Measurements from ENCODE around the gene SOX1. TPM values are rescaled to one million over a fixed set of nuclear protein-coding genes. Genes with fewer than 3 reads are reported as not detected.

The SOX1 gene
- total RNA-seq, 1 donor from 2014 or later, result not detected

DNA sequence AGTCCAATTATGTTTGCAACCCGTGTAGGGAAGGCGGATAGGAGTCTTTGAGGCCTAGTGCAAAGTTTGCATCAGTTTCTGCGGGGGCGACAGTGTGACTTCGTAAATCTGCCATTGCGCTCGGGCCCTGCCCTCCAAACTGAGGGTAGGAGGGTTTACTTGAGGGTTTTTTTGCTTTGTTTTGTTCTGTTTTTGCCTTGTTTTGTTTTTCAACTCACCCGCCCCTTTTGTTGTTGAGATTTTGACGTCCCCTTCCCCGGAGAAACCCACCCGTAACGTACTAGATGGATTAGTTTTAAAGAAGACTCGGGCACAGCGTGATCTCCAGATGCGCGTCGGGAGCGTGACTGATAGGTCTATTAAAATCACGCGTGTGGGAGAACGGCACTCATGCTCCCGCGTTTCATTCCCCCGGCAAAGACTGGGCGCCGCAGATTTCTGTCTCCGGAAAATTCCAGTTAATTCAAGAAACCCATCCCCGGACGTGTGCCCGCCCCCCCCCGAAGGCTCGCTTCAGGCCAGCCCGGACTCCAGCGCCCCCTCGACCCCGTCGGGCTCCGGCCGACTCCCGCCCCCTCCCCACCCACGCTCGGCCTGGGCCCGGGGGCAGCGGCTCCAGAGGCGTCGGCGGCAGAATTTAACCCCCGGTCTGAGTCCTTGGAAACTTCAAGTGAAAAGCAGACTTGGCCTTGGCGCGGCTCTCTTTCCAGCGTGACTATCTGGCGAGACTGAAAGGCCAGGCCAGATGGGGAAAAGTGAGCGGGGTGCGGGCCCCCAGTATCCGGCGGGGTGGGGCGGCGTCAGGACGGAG is 5.0 kb downstream of the SOX1 start:
- no peak for DNase-seq (ENCODE audit: extremely low read depth, low read depth, low spot score)

DNA sequence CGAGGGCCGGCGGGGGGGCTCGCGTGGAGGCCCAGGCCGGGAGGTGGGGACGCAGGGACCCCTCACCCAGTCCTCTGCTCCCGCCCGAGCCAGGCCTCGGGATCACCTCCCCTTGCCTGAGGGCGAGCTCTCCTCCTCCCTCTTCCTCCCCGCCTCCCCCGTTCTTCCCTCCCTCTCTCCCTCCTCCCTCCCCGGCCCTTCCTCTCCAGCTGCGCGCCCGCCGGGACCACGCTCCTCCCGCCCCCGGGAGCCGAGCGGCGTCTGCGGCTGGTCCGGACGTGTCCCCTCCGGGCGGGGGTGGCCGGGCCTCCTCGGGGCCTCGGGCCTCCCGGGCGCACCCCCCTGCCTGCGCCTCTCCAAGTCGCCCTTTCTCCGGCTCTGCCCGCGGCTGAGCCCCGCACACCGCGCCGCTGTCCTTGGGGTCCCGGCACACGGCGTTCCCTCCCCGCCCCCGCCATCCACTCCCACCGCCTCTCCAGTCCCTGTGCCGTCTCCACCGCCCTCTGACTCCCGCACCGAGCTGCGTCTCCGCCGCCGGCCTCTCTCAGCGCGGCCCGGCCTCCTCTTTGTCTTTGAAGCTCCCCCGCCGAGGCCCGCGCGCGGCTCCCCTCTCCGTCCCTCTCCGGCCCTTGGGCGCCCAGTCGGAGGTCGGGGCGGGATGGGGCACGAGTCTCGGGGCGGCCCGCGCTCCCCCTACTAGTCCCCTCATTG is 5.7 kb downstream of the SOX1 start:
- no peak for DNase-seq (ENCODE audit: extremely low read depth, low read depth, low spot score)

DNA sequence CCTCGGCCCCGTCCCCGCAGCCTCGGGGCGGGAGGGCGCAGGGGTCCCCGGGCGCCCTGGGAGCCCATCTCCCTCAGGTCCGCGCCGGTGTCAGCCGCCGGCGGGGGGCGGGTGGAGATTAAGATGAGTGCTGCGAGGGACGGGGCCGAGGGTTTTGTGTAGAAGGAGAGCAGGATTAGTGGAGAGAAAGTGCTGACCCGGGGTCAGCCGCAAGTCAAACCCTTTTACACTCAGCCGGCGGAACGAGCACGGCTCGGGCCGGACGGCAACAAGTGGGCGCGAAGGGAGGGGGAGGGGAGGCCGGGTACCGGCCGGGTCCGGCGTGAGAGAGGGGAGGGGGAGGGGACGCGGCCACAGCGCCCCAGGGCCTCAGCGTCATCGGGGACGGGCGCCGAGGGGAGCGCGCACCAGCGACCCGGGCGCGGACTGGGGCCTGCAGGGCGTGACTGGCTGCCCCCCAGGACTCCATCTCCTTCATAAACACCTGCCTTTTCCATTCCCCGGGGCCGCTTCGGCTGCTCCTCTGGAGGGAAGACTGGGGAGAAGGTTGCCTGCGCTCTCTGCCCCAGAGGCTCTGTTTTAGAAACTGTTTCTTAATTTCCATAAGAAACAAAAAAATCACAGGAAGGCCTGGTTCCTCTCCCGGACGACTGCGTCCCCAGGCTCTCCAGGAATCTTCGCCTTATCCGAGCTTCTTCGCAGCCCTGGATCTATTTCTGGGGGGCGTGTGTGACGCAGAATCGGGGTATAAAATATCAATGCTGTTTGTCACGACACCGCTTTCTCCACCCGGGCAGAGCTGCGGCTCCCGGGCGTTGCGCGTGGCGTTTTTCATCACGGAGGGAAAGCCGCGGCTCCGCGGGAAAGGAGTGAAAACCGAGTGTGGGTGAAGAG is 6.5 kb downstream of the SOX1 start:
- DNase-seq (ENCODE audit: extremely low read depth, low read depth, low spot score), result no peak

DNA sequence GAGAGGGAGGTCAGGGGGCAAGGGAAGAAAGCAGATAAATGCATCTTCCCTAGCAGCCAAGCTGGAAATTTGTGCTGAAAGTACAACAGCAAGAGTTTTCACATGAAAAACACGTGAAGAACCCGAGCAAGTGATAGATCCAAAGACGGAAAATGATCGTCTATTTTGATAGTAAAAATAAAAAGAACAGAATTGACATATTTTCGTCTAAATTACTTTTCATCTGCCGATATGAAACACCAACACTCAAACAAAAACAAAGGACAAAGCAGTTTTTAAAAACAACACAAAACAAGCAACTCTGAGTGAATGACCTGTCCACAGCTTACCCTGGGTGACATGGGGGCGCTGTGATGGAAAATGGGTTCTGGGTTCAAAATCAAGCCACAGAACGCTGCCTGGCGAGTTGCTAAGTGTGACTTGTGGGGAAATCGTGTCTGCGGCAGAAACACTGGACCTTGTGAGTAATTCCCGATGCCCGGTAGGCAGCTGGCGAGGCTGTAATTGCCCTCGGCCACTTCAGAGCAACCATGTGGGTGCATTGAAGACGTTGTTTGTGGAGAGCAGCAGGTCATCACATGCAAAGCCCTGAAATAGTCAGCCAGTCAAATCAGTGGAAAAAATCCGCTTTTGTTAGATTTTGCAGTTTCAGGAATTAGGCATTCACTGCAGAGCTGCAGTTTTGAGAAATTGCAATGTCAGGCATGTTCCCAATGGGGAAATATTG is 7.4 kb downstream of the SOX1 start:
- DNase-seq (ENCODE audit: extremely low read depth, low read depth, low spot score), result no peak

DNA sequence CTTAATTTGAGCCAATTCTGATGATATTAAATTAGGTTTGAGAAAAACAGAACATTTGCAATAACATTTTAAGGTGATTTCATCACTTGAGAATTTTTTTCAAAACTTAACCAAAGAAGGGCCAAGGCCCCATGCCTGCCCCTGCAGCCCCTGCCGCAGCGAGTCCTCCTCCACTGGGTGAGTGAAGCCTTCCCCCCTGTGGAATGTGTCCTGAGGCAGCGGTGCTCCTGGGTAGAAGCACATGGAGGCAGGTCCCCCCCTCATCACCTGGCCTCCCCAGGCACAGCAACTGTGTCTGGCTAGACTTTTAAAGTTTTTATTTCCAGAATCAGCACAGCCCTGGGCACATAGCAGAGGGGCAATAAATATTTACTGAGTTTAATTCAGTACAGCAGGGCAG is 10.8 kb downstream of the SOX1 start:
- DNase-seq (ENCODE audit: extremely low read depth, low read depth, low spot score), result no peak

DNA sequence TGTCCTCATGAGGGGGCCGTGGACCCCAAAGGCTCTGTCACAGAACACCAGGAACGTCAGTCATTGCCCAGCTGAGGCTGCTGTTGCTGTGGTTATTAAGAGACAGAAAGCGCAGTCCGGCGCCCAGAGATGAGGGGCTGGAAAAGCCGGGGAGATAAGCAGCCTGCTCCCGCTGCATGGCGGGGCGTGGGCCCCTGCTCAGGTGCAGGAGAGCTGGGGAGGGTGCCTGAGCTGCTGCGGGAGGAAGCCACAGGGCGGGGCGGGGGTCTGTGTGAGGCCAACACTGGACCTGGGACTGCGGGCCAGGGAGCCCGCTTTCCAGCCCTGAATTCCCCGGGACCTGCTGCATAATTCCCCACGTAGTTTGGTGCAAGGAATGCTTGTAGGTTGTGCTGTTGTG is 11.3 kb downstream of the SOX1 start:
- no peak for DNase-seq (ENCODE audit: extremely low read depth, low read depth, low spot score)

DNA sequence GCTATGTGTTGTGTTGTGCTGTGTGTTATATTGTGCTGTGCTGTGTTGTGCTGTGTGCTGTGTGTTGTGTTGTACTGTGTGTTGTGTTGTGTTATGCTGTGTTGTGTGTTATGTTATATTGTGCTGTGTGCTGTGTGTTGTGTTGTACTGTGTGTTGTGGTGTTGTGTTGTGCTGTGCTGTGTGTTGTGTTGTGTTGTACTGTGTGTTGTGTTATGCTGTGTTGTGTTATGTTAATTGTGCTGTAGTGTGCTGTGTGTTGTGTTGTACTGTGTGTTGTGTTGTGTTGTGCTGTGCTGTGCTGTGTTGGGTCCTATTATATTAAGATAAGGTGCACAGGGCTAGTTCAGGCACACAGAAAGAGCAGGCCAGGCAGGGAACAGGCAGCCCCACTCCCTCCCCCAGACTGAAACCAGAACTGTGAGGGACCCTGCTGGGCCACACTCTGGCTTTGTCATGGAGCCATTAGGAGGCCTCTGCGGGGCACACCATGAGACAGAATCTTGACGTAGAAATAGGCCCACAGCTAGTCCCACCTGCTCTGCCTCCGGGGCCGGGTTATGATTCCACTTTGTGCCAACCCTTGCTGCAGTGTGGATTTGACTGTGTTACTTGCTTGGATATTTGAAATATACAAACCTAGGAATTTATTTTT is 12.1 kb downstream of the SOX1 start:
- DNase-seq (ENCODE audit: extremely low read depth, low read depth, low spot score), result no peak

DNA sequence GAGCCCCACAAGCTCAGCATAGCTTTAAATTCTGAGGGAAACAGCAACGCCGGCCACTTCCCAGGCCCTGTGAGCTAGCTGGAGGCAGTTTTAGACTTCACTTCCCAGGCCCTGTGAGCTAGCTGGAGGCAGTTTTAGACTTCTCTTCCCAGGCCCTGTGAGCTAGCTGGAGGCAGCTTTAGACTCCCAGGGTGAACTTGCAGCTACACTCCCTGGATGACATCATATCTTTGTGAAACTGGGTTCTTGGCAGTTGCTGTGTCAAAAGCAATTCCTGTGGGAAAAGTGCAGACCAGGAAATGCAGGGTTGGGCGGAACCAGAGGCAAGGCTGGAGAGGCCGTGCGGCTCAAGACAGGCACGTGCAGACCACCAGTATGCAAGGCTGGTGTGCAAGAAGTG is 12.7 kb downstream of the SOX1 start:
- DNase-seq (ENCODE audit: extremely low read depth, low read depth, low spot score), result no peak

DNA sequence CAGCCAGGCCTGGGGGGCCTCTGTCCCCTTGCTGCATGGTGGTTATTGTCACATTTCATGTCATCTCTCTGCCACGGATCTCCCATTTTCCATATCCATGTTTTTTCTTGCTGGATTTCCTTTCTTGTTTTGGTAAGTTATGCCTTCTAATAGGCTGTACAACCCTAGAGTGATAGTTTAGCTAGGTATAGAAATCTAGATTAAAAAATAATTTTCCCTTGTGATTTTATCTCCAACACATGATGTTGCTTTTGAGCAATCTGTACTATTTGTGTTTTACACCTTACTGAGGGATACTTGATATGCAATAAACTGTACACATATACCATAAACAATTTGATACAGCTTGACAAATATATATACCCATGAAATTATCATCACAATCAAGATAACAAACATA is 17.0 kb downstream of the SOX1 start:
- no peak for DNase-seq (ENCODE audit: extremely low read depth, low read depth, low spot score)

DNA sequence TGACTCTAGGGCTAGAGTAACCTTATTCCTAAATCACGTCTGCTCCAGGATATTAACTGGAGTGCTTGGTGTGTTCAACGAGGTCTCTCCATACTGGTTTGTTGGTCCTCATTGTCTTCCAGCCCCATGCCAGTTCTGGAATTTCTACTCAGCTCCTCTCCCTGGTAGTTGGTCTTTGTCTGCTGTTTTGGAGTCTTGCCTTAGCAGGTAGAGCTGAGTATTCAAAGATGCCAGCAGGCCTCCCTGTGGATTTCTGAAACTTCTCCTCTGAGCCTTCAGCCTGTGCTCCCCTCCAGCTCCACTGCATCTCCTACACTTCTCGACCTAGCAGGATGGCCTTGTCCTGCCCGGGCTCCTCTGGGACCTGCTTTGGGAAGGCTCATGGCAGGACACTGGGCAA is 25.5 kb downstream of the SOX1 start:
- no peak for DNase-seq (ENCODE audit: extremely low read depth, low read depth, low spot score)

DNA sequence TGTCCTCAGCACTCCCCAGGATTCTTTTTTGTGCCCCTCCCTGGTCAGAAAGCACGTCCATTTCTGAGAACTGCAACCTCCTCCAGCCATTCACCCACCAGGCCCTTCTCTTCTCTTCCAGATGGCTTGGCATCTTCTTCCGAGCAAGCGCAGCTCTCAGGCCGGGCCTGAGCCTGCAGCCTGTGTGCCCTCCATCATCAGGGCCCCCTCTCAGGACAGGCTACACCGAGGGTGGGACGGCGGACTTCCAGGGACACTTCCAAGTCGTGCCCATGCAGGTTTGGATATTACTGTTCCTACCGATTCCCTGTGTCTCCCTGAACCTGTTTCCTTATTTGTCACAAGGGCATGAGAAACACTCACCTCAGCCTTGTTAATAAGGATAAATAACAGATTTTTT is 28.4 kb downstream of the SOX1 start:
- DNase-seq (ENCODE audit: extremely low read depth, low read depth, low spot score), result no peak

DNA sequence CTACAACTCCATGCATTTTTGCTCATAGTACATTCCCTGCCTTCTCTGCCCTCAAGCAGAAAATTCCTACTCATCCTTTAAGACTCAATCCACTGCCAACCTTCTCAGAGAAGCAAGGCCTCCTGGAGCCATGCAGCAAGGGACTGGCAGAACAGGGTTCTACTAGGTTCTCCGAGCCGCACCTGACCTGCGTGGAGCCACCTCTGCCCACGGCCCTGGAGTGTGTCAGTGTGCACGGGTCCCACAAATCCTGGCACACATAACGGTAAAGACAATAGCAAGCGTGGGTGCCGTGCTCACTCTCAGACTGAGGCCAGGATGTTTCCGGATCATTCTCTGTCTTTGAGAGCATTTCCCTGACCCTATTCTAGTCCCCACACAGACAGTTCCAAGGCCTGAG is 30.0 kb downstream of the SOX1 start:
- DNase-seq (ENCODE audit: extremely low read depth, low read depth, low spot score), result no peak

DNA sequence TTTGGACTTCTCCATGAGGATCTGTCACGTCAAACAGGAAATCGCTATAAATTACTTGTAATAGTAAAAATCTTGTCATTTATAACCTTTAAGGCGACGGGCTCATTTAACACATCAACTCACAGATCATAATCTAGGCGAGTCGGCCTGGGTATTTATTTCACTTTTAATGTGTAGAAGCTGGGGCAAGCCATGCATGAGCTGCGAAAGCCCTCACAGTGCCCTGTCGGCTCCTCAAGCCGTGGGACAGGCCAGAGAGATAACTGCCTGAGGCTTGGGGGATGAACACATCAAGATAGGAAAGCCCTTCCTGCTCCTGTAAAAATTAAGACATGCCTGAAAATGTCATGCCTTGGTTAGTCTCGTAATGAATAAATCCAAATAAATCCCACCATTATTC is 30.8 kb downstream of the SOX1 start:
- DNase-seq (ENCODE audit: extremely low read depth, low read depth, low spot score), result no peak

DNA sequence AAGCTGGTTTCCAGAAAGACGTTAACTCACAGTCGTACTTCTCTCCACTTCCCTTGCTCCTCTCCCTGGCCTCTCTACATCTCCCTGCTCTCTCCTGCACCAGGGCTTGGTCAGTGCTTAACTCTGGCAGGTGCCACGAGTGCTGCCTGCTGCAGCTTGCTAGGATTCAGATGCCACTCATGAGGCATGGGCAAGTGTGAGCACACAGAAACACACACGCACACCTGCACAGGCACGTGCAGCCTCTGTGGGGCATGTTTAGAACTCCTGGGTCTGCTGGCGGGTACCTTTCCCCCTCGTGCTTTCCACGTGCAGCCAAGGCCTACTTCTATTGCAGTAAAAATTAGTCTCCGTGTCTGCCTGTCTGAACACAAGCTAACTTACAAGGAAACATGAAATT is 31.8 kb downstream of the SOX1 start:
- DNase-seq (ENCODE audit: extremely low read depth, low read depth, low spot score), result no peak

DNA sequence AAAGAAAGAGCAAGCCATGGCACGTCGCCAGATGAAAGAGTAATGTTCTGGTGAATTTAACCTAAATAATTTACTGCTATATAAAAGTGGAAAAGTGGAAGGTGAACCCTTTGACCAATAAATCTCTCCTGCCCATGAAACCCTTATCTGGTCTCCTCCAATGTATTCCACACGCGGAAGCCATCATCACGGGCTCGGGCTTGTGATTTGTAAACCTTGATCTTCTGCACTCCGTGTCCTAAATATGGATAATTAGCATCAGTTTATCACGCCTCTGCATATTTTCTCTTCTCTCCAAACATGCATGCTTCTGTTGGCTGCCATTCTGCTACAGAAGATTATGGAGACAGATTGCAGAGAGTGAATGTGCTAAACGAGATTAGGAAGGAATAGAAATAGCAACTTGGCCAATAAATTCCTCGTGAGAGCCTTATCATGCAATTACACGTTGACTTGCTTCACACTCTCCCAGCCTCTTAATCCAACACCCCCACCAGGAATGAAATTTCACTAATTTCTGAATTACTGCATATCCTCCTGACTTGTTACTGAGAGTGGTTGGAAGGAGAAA is 34.5 kb downstream of the SOX1 start:
- DNase-seq (ENCODE audit: extremely low read depth, low read depth, low spot score), result no peak

DNA sequence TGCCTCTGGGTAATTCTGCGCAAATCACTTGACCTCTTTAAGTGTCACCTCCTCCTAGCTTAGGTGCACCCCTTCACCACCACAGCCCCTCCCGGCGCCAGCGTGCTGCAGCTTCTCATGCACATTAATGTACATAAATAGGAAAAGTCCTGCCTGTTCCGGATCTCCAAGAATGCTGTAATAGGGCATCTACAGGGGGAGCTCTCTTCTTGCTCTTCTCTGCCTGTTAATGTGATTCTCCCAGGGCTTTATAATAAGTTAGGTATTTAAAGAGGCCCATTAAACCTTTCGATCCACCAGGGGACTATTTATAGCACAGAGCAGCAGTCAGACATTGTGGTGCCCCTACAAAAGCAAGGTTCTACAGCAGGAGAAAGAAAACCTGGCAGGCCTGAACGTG is 35.3 kb downstream of the SOX1 start:
- no peak for DNase-seq (ENCODE audit: extremely low read depth, low read depth, low spot score)

DNA sequence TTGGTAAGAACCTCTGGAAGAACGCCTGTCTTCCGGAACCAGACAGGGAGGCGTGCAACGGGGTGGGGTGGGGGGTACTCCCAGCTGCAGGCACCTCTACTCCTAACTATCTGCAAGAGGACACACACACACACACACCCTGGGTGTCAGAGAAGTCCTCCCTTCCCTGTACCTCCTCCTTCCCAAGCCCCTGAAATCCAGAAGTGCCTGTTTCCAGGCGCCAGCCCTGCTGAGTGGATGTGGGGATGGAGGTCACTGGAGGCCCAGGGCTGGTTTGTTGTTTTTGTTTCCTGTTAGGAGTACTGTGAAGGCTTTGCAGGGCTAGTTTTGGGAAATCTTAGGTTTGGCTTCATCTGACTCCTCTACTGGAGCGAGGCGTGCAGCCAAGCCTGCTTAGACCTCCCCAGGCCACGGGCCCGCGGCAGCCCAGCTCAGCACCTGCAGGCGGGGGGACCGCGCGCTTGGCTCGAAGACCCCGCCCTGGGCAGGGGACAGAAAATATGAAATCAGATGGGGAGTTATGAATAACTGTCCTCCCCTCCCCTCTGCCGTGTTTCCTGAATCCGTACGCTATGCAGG is 36.4 kb downstream of the SOX1 start:
- no peak for DNase-seq (ENCODE audit: extremely low read depth, low read depth, low spot score)

DNA sequence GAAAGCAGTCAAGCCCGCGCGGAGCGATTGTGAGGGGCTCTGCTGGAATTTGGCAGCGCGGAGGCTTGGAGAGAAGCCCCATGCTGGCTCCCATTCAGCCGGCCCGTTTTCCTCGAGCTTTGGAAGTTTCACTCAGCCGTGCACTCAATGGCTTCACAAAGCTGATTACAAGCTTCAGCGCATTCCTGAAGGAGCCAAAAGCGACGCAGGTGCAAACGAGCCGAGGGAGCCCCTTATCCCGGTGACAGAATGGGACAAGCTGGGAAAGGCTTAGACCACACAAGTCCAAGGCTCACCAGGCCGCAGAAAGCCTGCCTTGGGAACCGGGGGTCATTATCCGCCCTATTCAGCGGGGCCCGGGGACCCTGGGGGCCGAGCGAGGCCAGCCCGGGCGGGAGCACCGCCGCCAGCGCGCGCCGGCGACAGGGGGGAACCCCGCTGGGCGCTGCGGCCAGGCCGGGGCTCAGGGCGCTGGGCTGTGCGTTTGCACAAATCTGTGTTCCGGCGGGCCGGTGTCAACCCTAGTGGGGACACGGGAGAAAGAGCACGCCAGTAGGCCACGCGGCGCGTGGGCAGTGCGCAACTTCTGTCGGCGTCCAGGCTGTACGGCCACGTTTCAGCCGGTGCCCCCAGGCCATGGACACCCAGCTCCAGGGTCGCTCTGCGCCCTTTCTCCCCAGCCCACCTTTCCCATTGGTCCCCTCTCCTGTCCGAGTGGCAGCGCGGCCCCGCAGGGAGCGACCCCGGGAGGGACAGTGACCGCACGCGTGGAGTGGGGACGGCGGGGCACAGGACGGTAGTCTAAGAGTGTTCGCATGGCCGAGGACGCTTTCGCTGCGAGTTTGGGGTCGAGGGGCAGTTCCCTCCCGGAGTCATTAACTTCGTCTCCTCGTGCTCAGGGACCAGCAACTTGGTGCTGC is 37.3 kb downstream of the SOX1 start:
- no peak for DNase-seq (ENCODE audit: extremely low read depth, low read depth, low spot score)

DNA sequence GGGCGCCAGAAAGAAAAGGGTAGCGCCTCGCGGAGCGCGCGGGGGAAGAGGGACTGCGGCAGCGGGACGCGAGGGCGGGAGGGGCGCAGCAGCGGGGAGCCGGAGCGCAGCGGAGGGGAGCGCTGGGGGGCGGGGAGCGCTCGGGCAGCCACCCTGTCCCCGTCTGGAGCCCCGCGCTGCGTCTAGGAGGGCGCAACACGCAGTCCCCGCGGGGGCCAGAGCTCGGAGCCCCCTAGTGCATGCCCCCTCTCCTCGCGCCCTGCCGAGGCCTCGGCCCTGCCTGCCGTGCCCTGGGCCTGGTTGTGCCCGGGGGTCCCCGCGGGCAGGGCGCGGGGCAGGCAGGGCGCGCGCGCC is 37.9 kb downstream of the SOX1 start:
- DNase-seq (ENCODE audit: extremely low read depth, low read depth, low spot score), result no peak

All from glomerular endothelial cell (primary cell).